ENCODE measurements around the gene ALG3. TPM values are rescaled to one million over a fixed set of nuclear protein-coding genes. Genes with fewer than 3 reads are reported as not detected.

ALG3 gene
- total and polyA plus RNA-seq, 2 donors (not counting 3 experiments of a cell fraction or from before 2014, with no cell fraction given): 42.9 to 99.9 TPM

- FAIRE-seq (peak; percentile 55), DNase-seq (ENCODE audit: low read depth, low spot score) (peak; percentile 64)
- Histone ChIP-seq H3K36me3 (ENCODE audit: control insufficient read depth in 2 of 2, extremely low read depth in 1 of 2, insufficient read depth in 2 of 2, low read length in 2 of 2) (no peaks in the 10 kb centered on the region), H3K79me2 (ENCODE audit: control insufficient read depth, insufficient read depth, low read length) (no peaks in the 10 kb centered on the region), H3K4me1 (ENCODE audit: control insufficient read depth, extremely low read depth, insufficient read depth, low read length) (peaks cover 4% of the 10 kb centered on the region), H3K4me2 (ENCODE audit: insufficient read depth, low read length) (no peak overlapping the region), H3K9ac (replicated peaks; ENCODE audit: extremely low read depth, insufficient read depth, low read length) (no peak overlapping the region), H3K27me3 (ENCODE audit: control insufficient read depth in 2 of 2, insufficient read depth in 2 of 2, low read length in 2 of 2) (peaks cover 26 to 35% of the 10 kb centered on the region in 2 experiments), H3K9me3 (replicated peaks; ENCODE audit: control insufficient read depth, insufficient read depth, low read length) (no peaks in the 10 kb centered on the region), H3K4me3 (replicated peaks in 1 of 3; ENCODE audit: insufficient read depth in 1 of 3, low read depth in 1 of 3, low read length in 3 of 3) (no peak overlapping the region), H3K27ac (ENCODE audit: insufficient read depth, low read depth, low read length) (no peak overlapping the region), H4K20me1 (replicated peaks; ENCODE audit: control insufficient read depth, extremely low read depth, insufficient read depth, low read length) (no peaks in the 10 kb centered on the region), H3K9me1 (replicated peaks; ENCODE audit: control insufficient read depth, extremely low read depth, insufficient read depth, low read length) (no peaks in the 10 kb centered on the region), H2AFZ (ENCODE audit: low read depth, low read length) (no peak overlapping the region)
- BruUV-seq (replicated peaks): no TSS peak
- dilution Hi-C loops (cut with MboI; ENCODE audit: extremely low pct_ligation_motif_present, low sequenced_read_pairs): no loop called here
- intact Hi-C loops (cut with micrococcal nuclease): no loop called here
- TF ChIP-seq CTCF (IDR thresholded peaks at IDR 0.05; ENCODE audit: extremely low read depth in 1 of 2, insufficient read depth in 1 of 2, low read depth in 1 of 2, low read length in 2 of 2) (no peak), FOS (IDR thresholded peaks at IDR 0.05; ENCODE audit: borderline replicate concordance, insufficient read depth, low read length) (peak; percentile 44)
- ChIA-PET POLR2A (no interaction called here), CTCF (no interaction called here)
Observed at GRCh38 chr3:184234224-184234623, 14.5 kb downstream of the ALG3 start.

GRCh38 chr3:184233127-184233843 lies 15.5 kb downstream of the ALG3 start:
- no TSS peak for BruUV-seq (replicated peaks)
- dilution Hi-C loops (cut with MboI; ENCODE audit: extremely low pct_ligation_motif_present, low sequenced_read_pairs) (no loop called here), intact Hi-C loops (cut with micrococcal nuclease) (no loop called here)
- H3K27me3 ChIP-seq (ENCODE audit: control insufficient read depth in 2 of 2, insufficient read depth in 2 of 2, low read length in 2 of 2): peaks cover 32 to 41% of the 10 kb centered on the region in 2 experiments
- no peaks in the 10 kb centered on the region for H3K9me1 ChIP-seq (replicated peaks; ENCODE audit: control insufficient read depth, extremely low read depth, insufficient read depth, low read length)
- peaks cover 4% of the 10 kb centered on the region for H3K4me1 ChIP-seq (ENCODE audit: control insufficient read depth, extremely low read depth, insufficient read depth, low read length)
- no peaks in the 10 kb centered on the region for H3K36me3 ChIP-seq (ENCODE audit: control insufficient read depth in 2 of 2, extremely low read depth in 1 of 2, insufficient read depth in 2 of 2, low read length in 2 of 2)
- DNase-seq (ENCODE audit: low read depth, low spot score) (no peak), FAIRE-seq (no peak)
- no peak overlapping the region for H2AFZ ChIP-seq (ENCODE audit: low read depth, low read length)
- TF ChIP-seq CTCF (IDR thresholded peaks at IDR 0.05; ENCODE audit: extremely low read depth in 1 of 2, insufficient read depth in 1 of 2, low read depth in 1 of 2, low read length in 2 of 2): no peak
- CTCF ChIA-PET: interaction anchor here (1.2 to 1.5 kb wide), 2 partner anchors 9 to 338 kb away, joined by 4 to 5 read pairs; no protein-coding TSS in a partner anchor
- H3K79me2 ChIP-seq (ENCODE audit: control insufficient read depth, insufficient read depth, low read length): no peaks in the 10 kb centered on the region
- no peaks in the 10 kb centered on the region for H4K20me1 ChIP-seq (replicated peaks; ENCODE audit: control insufficient read depth, extremely low read depth, insufficient read depth, low read length)
- H3K27ac ChIP-seq (ENCODE audit: insufficient read depth, low read depth, low read length): no peak overlapping the region
- no peak overlapping the region for H3K4me3 ChIP-seq (replicated peaks in 1 of 3; ENCODE audit: insufficient read depth in 1 of 3, low read depth in 1 of 3, low read length in 3 of 3)
- H3K9me3 ChIP-seq (replicated peaks; ENCODE audit: control insufficient read depth, insufficient read depth, low read length): no peaks in the 10 kb centered on the region
- H3K9ac ChIP-seq (replicated peaks; ENCODE audit: extremely low read depth, insufficient read depth, low read length): no peak overlapping the region
- H3K4me2 ChIP-seq (ENCODE audit: insufficient read depth, low read length): no peak overlapping the region
- POLR2A ChIA-PET: no interaction called here

Data from endothelial cell of umbilical vein (primary cell).